Fibroblast of skin of right quadriceps (primary cell): ENCODE results near the gene BANF2.

Experiments
- DNase-seq: peaks from one replicate; pipeline ENCODE4 v3.0.0-alpha.2; 2013

BANF2 gene

DNA sequence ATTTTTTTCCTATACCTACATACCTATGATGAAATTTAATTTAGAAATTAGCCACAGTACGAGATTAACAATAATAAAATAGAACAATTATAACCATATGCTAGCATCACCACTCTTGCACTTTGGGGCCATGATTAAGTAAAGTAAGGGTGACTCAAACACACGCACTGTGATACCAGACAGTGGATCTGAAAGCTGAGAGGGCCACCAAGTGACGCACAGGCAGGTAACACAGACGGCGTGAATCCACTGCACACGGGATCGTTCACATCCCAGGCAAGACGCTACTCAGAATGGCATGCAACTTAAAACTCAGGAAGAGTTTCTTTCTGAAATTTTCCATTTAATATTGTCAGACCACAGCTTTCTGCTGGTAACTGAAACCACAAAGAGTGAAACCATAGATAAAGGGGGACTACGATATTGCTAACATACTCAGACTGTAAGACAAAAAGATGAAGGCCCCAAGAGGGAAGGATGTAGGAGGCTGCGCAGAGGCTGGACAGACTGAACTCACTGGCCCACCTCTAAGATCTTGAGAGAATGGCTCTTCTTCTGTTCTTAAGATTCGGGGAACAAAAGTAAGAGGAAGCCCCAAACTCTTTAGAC lies 35.6 kb upstream of the BANF2 start:
- no peak for DNase-seq

DNA sequence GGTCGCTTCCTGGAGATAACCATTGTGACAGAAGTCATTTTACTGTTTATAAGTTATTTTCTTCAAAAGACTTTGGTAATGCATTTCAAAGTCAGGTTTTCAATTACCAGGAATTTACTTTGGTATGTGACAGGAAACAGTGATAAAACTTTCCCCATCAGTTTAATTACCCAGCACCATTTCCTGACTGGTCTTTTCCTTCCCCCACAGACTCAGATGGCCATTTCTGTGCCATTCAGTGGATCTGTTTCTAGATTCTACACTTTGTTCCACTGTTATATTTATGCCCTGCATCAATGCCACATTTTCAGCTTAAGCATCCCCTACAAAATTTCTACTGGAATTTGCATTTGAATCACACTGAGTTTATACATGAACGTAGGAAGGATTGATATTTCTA lies 34.0 kb upstream of the BANF2 start:
- no peak for DNase-seq

DNA sequence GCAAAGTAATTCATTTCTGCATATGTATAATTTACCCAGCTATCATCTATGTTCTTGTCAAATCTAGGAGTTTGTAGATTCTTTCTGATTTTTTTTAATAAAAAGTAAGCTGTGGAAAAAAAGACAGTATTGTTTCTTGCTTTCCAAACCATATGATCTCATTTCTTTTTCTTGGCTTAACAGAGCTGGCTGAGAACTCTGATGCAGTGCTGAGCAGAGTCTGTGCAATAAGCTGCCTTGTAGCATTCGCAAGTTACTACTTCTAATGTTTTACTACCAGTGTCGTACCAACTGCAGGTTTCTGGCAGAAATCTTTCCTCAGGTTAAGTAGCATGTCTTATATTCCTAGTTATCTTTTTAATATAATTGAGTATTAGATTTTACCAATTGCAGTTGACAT lies 33.3 kb upstream of the BANF2 start:
- DNase-seq: no peak

DNA sequence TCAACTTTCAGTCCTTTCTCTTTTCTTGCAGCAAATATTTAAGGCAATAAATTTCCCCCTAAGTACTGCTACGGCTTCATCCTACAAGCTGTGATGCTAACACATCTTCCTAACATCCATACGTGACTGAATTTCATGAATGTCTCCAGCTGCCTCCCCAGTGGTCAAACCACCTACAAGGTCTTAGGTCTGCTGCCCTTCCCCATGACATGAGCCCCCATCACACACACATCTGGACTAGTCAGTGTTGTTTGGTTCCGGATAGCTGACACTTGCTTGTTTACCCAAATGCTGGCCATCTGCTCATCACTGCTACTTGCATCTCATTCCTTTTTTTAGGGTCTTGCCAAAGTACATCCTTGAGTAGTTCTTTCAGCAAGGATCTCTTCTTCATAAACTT lies 32.3 kb upstream of the BANF2 start:
- DNase-seq: no peak

DNA sequence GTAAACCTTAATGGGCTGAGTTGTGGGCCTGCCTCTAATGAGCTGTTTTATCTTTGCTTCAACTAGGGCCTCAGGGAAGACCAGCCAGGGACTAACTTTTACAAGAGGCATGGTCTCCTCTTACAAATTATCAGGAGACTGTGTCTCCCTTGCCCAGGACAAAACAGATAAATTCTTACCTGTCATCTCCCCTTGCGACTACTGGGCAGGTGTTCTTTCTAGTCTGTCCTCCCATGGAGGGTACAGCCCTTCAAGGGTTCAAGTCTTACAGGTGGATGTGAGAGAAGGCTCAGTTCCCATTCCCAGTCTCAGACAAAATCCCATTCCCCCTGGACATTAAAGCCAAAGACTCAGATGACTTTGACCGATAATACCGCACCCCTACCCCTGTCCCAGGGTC lies 31.3 kb upstream of the BANF2 start:
- DNase-seq: no peak

DNA sequence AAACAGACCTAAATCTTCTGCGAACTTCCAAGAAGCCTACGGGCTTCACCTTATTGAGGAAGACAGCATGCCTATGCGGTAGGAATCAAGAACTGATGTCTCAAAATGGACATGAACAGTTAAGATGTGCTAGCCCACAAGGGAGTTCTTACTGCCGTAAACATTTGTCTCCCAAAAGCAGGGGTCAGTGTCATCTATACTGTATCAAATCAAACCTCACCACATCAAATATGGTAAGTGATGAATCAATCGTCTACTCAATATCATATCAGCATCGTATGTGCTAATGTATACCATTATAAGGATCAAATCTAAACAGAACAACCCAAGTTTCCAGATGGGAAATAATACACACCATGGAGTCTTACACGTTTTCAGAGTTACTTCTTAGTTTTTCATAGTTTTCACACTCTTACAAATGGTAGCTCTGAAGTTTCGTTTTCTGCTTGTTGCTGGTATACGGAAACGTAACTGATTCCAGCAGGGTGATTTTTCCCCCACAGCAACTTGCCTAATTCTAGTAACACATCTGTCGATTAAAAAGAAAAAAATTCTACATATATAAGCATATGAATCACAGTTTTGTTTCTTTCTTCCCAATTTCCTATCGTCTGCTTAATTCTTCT lies 30.3 kb upstream of the BANF2 start:
- DNase-seq: no peak

GRCh38 chr20:17671011-17671410 lies 28.8 kb upstream of the BANF2 start:
- no peak for DNase-seq

- no peak for DNase-seq
These were observed 28.2 kb upstream of the BANF2 start for GRCh38 chr20:17671565-17671964.

DNA sequence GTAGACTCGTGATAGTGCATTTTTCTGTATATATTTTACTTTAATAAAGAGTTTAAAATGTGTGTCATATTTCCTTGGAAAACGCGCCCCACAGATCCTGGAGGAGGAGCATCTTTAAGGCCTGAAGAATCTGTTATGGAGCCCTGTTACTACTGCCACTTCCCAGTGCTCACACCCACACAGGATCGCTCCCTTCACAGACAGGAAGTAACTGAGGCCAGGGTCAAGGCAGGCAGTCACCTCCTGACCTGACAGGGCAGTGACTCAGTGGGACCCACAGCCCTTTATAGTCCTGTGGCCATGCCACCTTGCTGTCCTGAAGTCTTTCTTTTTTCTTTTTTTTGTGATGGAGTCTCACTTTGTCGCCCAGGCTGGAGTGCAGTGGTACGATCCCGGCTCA lies 26.7 kb upstream of the BANF2 start:
- no peak for DNase-seq

- DNase-seq: no peak
These were observed 24.8 kb upstream of the BANF2 start for GRCh38 chr20:17674722-17675518.

DNA sequence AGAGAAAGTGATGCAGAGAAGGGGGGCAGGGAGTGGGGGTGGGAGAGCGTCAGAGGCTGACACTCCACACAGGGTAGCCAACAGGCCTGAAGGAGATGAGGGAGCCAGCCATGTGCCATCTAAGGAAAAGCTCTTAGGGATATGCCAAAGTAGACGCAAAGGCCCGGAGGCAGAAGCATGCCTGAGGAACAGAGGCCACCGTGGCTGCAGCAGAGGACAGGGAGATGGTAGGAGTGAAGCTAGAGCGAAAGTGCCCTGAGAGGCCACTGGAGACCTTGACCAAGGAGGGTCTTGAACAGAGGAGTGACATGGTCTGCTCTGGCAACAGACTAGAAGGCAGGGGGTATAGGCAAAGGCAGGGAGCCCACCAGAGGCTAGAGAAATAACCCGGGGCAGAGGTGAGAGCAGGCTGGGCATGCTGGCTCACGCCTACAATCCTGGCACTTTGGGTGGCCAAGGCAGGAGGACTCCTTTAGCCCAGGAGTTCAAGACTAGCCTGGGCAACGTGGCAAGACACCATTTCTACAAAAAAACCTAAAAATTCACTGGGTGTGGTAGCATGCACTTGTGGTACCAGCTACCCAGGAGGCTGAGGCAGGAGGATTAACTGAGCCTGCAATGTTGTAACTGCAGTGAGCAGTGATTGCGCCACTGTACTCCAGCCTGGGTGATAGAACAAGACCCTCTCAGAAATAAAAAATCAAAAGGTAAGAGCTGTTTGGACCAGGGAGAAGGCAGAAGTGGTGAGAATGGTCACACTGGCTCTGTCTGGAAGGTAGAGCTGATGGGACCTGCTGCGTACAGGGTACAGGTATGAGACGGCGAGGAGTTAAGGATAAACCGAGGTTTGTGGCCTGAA lies 24.0 kb upstream of the BANF2 start:
- DNase-seq: no peak

GRCh38 chr20:17676378-17676759 lies 23.4 kb upstream of the BANF2 start:
- no peak for DNase-seq

GRCh38 chr20:17676942-17677341 lies 22.8 kb upstream of the BANF2 start:
- DNase-seq: no peak

- no peak for DNase-seq
These were observed 21.5 kb upstream of the BANF2 start for GRCh38 chr20:17678295-17678694.

DNA sequence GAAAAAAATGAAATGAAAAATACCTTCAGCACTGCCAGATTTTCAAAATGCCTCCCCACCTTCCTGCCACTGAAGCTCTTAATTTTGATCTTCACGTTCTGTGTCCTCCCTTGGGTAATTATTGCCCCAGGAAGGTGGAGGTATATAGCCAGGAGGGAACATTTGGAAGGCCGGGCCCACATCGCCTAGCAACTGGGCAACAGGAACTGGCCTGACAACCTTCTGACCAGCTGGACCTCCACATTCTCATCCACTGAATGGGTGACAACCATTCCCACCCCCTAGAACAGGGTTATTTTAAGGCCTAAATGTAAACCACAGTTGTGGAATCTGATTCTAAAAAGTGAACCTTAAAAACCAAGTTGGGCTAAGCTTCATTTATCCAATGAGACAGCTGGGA lies 20.9 kb upstream of the BANF2 start:
- DNase-seq: no peak

- peak; percentile 52 for DNase-seq
These were observed 19.6 kb upstream of the BANF2 start for GRCh38 chr20:17679941-17680835.

GRCh38 chr20:17680836-17681725 lies 18.7 kb upstream of the BANF2 start:
- DNase-seq: peak; percentile 73

DNA sequence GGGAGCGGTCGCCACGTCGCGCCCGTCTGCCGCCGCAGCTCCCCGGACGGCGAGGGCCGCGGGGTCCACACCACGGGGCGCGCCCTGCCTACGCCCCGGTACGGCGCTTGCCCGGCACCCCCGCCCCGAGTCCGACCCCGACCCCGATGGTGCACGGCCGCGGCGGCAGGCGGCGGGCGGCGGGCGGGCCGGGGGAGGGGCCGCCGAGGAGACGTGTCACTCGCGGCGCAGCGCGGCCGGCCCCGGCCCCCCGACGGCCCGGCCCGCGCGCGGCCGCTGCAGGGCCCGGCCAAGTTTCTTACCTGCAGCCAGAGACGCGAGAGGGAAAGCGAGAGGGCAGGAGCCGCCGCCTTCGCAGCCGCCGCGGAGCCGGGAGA lies 18.1 kb upstream of the BANF2 start:
- no peak for DNase-seq

DNA sequence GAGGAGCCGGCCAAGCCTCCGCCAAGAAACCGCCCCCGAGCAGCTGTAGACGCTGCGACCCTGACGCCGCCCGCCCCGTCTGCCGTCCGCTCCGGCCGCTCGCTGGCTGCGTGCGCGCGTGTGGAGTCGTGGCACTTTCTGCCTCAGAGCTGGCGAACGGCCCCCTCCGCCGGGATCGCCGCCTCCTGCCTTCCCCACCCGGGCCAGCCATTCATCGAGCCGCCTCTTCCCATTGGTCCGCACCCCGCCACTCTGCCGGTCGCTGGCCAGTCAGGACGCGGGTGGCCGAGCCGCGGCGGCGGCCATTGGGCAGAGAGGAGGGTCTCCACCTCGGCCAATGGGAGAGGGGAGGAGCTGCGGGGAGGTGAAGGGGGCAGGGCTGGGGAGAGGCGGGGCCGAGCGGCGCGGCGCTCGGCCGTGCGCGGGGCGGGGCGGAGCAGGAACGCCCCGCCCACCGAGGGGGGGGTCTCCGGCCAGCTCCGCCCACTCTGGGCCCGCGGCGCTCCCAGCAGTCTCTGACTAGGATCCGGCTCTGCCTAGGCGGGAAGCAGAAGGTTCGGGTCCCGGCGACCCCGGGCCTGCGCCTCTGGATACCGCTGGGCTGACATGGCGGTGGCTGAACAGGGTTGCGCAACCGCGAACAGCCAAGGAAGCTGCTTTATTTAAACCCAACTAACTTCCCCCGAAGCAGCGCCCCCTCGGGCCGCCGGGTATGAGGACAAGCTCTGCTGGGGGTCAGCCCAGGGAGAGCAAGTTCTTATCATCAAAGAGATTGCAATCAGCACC lies 17.5 kb upstream of the BANF2 start, which contains the start of gene RRBP1:
Gene RRBP1 (minus strand): TSS at position 140 of the 786 bp plus-strand sequence. CDS start 21,735 bp downstream, outside the sequence.
- peak; percentile 99 for DNase-seq

- no peak for DNase-seq
These were observed 16.9 kb upstream of the BANF2 start for GRCh38 chr20:17682889-17683198.
